ENCODE data around the gene ZNF524.
"Not testable (repeated sequence)": the region's sequence is repeated elsewhere in the genome, so short reads cannot be mapped to it uniquely, and the experiment has no call there.

The ZNF524 gene

GRCh38 chr19:55599842-55600661, at the start of gene ZNF524:
Gene ZNF524 (plus strand): TSS chr19:55600288. CDS start chr19:55602113, 1,825 bp downstream.
- Histone ChIP-seq H3K27ac (peak within 1 kb of the TSS; percentile 84 to 99 (median 97)), H3K4me3 (peak within 1 kb of the TSS; percentile 60 to 94 (median 72))

GRCh38 chr19:55550321-55550650, 49.8 kb upstream of the ZNF524 start:
- Histone ChIP-seq H3K27ac (no peak overlapping the region), H3K4me3 (no peak overlapping the region)

- Histone ChIP-seq H3K4me3 (no peak overlapping the region), H3K27ac (no peak overlapping the region)
Measured at GRCh38 chr19:55552206-55552605, 47.9 kb upstream of the ZNF524 start.

- H3K27ac ChIP-seq: peak overlapping the region in 1 of 21 experiments; percentile 30
Measured at GRCh38 chr19:55552620-55553019, 47.5 kb upstream of the ZNF524 start.

GRCh38 chr19:55553217-55554182, 46.6 kb upstream of the ZNF524 start:
- no peak overlapping the region for H3K4me3 ChIP-seq
- peak overlapping the region in 1 of 21 experiments; percentile 30 for H3K27ac ChIP-seq

More at GRCh38 chr19:55552620-55553019, 47.5 kb upstream of the ZNF524 start:
- no peak overlapping the region for H3K4me3 ChIP-seq

- Histone ChIP-seq H3K27ac (no peak overlapping the region), H3K4me3 (no peak overlapping the region)
Measured at GRCh38 chr19:55554302-55554701, 45.8 kb upstream of the ZNF524 start.

GRCh38 chr19:55554741-55555152, 45.3 kb upstream of the ZNF524 start:
- no peak overlapping the region for H3K27ac ChIP-seq

GRCh38 chr19:55559684-55560083, 40.4 kb upstream of the ZNF524 start:
- H3K4me3 ChIP-seq: no peak overlapping the region
- H3K27ac ChIP-seq: no peak overlapping the region

More at GRCh38 chr19:55554741-55555152, 45.3 kb upstream of the ZNF524 start:
- H3K4me3 ChIP-seq: no peak overlapping the region

- no peak overlapping the region for H3K27ac ChIP-seq
- no peak overlapping the region for H3K4me3 ChIP-seq
Measured at GRCh38 chr19:55563261-55563690, 36.8 kb upstream of the ZNF524 start.

- no peak overlapping the region for H3K27ac ChIP-seq
- no peak overlapping the region for H3K4me3 ChIP-seq
Measured at GRCh38 chr19:55566823-55567222, 33.3 kb upstream of the ZNF524 start.

GRCh38 chr19:55567708-55568328, 32.3 kb upstream of the ZNF524 start:
- H3K27ac ChIP-seq: no peak overlapping the region
- H3K4me3 ChIP-seq: no peak overlapping the region

- H3K4me3 ChIP-seq: not testable (repeated sequence)
Measured at GRCh38 chr19:55569477-55569876, 30.6 kb upstream of the ZNF524 start.

GRCh38 chr19:55573929-55574328, 26.2 kb upstream of the ZNF524 start:
- H3K27ac ChIP-seq, H3K4me3 ChIP-seq: not testable (repeated sequence)

More at GRCh38 chr19:55569477-55569876, 30.6 kb upstream of the ZNF524 start:
- H3K27ac ChIP-seq: not testable (repeated sequence)

- Histone ChIP-seq H3K27ac (no peak overlapping the region), H3K4me3 (no peak overlapping the region)
Measured at GRCh38 chr19:55576746-55577145, 23.3 kb upstream of the ZNF524 start.

- Histone ChIP-seq H3K4me3 (no peak overlapping the region), H3K27ac (no peak overlapping the region)
Measured at GRCh38 chr19:55578031-55578760, 21.9 kb upstream of the ZNF524 start.

- peak overlapping the region in 4 of 21 experiments; percentile 87 to 97 (median 92) for H3K27ac ChIP-seq
Measured at GRCh38 chr19:55578761-55579747, 21.0 kb upstream of the ZNF524 start.

GRCh38 chr19:55579766-55580621, 20.1 kb upstream of the ZNF524 start:
- Histone ChIP-seq H3K4me3 (peak overlapping the region; percentile 57 to 92 (median 78)), H3K27ac (peak overlapping the region; percentile 37 to 97 (median 88))

More at GRCh38 chr19:55578761-55579747, 21.0 kb upstream of the ZNF524 start:
- H3K4me3 ChIP-seq: peak overlapping the region in 3 of 7 experiments; percentile 57 to 91 (median 74)

Measured in skin epidermis (tissue), 12 donors.